Suprapubic skin (tissue), 4 donors: ENCODE measurements around the gene CYP3A5. TPM values are rescaled to one million over a fixed set of nuclear protein-coding genes. Genes with fewer than 3 reads are reported as not detected.

Source experiments
- DNase-seq, 2 donors: peaks; one replicate each; pipeline ENCODE4 v3.0.0-alpha.2; 2019; ENCODE audit warnings: low spot score in 2 of 2
- H3K27ac ChIP-seq: fragments of 200-600 bp; sonication (generic); one replicate; pipeline ENCODE4 v1.5.1; 2019
- H3K27me3 ChIP-seq: fragments of 200-600 bp; sonication (generic); one replicate; pipeline ENCODE4 v1.5.1; 2019
- H3K36me3 ChIP-seq: fragments of 200-600 bp; sonication (generic); one replicate; pipeline ENCODE4 v1.5.1; 2019
- H3K4me1 ChIP-seq: fragments of 200-600 bp; sonication (generic); one replicate; pipeline ENCODE4 v1.5.1; 2019
- H3K4me3 ChIP-seq: fragments of 200-600 bp; sonication (generic); one replicate; pipeline ENCODE4 v1.5.1; 2019; ENCODE audit warnings: mild to moderate bottlenecking
- H3K9me3 ChIP-seq: fragments of 200-600 bp; sonication (generic); one replicate; pipeline ENCODE4 v1.5.1; 2019
- CTCF ChIP-seq, 2 donors: fragments of 200-600 bp in 1 of 2; fragments of 450-650 bp in 1 of 2; sonication (generic) in 1 of 2; IDR thresholded peaks; one replicate each; pipeline ENCODE4 v1.5.1; 2016 to 2019; ENCODE audit warnings: antibody characterized with exemption in 2 of 2, mild to moderate bottlenecking in 1 of 2, moderate library complexity in 1 of 2
- EP300 ChIP-seq: sonication (generic); formaldehyde crosslinking; IDR thresholded peaks from one replicate; pipeline ENCODE4 v1.6.1; 2017; ENCODE audit warnings: antibody characterized with exemption
- POLR2A ChIP-seq, 2 donors: fragments of 450-650 bp; IDR thresholded peaks; one replicate each; pipeline ENCODE4 v1.6.1; 2017; ENCODE audit warnings: antibody characterized with exemption in 2 of 2, mild to moderate bottlenecking in 2 of 2, moderate library complexity in 2 of 2
- POLR2AphosphoS5 ChIP-seq, 3 donors: sonication (generic); formaldehyde crosslinking; IDR thresholded peaks; one replicate each; pipeline ENCODE4 v1.6.1; 2017; ENCODE audit warnings: antibody characterized with exemption in 3 of 3
- WGBS: methylation state at CpG from one replicate; pipeline ENCODE4 v1.1.5; 2018; 5-methylcytosine and 5-hydroxymethylcytosine counted together
- total RNA-seq, 4 donors: library from RNA; depleted of rRNA; stranded (reverse); fragments of >200 nt; gene quantifications; one replicate each; pipeline ENCODE4 v1.1.0, GENCODE V29; 2016

CYP3A5 gene
- total RNA-seq, 4 donors from 2014 or later, result 50.0 to 448 (median 92.1) TPM

GRCh38 chr7:99618726-99619125, 61.1 kb downstream of the CYP3A5 start:
- WGBS, result 79% methylated on average over 3 of the region's 3 CpGs

DNA sequence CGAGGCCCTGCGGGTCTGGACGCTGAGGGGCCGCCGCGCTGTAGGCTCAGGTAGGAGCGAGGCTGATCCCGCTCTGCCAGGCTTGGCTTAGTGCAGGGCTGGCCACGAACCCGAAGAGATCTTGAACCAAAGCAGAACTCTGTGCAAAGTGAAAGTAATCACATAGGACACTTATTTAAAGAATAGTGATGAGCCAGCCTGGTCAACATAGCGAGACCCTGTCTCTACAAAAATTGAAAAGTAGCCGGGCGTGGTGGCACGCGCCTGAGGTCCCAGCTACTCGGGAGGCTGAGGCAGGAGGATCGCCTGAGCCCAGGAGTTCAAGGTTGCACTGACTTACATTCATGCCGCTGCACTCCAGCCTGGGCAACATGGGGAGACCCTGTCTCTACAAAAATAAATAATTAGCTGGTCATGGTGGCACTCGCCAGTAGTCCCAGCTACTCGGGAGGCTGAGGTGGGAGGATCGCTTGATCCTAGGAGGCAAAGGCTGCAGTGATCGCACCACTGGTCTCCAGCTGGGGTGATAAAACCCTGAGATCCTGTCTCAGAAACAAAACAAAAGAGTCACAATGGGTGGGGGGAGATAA, 62.5 kb downstream of the CYP3A5 start:
- Histone ChIP-seq H3K4me3 (peak overlapping the region; percentile 75), H3K27me3 (no peaks in the 10 kb centered on the region), H3K9me3 (no peaks in the 10 kb centered on the region), H3K36me3 (peaks cover 39% of the 10 kb centered on the region), H3K4me1 (peaks cover 21% of the 10 kb centered on the region), H3K27ac (peak overlapping the region; percentile 73)
- TF ChIP-seq POLR2AphosphoS5 (IDR thresholded peaks at IDR 0.05), result no peak
- TF ChIP-seq CTCF (IDR thresholded peaks at IDR 0.05), result no peak
- TF ChIP-seq EP300, result no peak
- no peak for DNase-seq
- 38% methylated on average over 11 of the region's 22 CpGs for WGBS

More at GRCh38 chr7:99618726-99619125, 61.1 kb downstream of the CYP3A5 start:
- no peak for TF ChIP-seq POLR2AphosphoS5 (IDR thresholded peaks at IDR 0.05)
- no peak for TF ChIP-seq CTCF (IDR thresholded peaks at IDR 0.05)
- TF ChIP-seq POLR2A (IDR thresholded peaks at IDR 0.05), result no peak
- TF ChIP-seq EP300, result no peak
- Histone ChIP-seq H3K9me3 (no peaks in the 10 kb centered on the region), H3K27ac (no peak overlapping the region), H3K27me3 (no peaks in the 10 kb centered on the region), H3K4me3 (no peak overlapping the region), H3K4me1 (peaks cover 32% of the 10 kb centered on the region), H3K36me3 (peaks cover 54% of the 10 kb centered on the region)
- no peak for DNase-seq

- H3K36me3 ChIP-seq, result peaks cover 32% of the 10 kb centered on the region
- H3K27me3 ChIP-seq, result no peaks in the 10 kb centered on the region
- H3K4me3 ChIP-seq, result peak within 1 kb of the TSS; percentile 75
- DNase-seq, result peak; percentile 90 to 91
- no peak for TF ChIP-seq CTCF (IDR thresholded peaks at IDR 0.05)
- TF ChIP-seq POLR2A (IDR thresholded peaks at IDR 0.05), result peak in 1 of 2 donors; percentile 59
- TF ChIP-seq POLR2AphosphoS5 (IDR thresholded peaks at IDR 0.05), result peak in 2 of 3 donors; percentile 19 to 68
- under 1% methylated on average over 24 of the region's 60 CpGs for WGBS
- H3K4me1 ChIP-seq, result peaks cover 20% of the 10 kb centered on the region
- peak within 1 kb of the TSS; percentile 73 for H3K27ac ChIP-seq
- H3K9me3 ChIP-seq, result no peaks in the 10 kb centered on the region
These were observed 63.2 kb downstream of the CYP3A5 start, which contains the start of gene ZSCAN25 for GRCh38 chr7:99616359-99617191. Gene ZSCAN25, plus strand, starts transcription at chr7:99616946. Its CDS starts 2,661 bp downstream, at chr7:99619607.

DNA sequence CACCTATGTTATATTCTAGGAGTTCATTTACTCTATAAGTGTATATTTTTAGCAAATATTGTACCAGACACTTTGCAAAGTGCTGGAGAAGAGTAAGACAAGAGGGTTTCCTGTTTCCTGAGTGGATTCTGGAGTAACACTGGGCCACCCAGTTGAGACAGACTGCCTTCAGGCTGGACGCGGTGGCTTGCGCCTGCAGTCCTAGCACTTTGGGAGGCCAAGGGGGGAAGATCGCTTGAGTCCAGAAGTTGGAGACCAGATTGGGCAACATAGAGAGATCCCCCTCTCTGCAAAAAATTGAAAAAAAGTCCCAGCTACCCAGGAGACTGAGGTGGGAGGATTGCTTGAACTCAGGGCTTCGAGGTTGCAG, 63.8 kb downstream of the CYP3A5 start:
- H3K4me3 ChIP-seq, result peak overlapping the region; percentile 75
- DNase-seq, result no peak
- TF ChIP-seq CTCF (IDR thresholded peaks at IDR 0.05), result no peak
- TF ChIP-seq POLR2A (IDR thresholded peaks at IDR 0.05), result no peak
- TF ChIP-seq EP300, result no peak
- H3K27ac ChIP-seq, result no peak overlapping the region
- no peaks in the 10 kb centered on the region for H3K27me3 ChIP-seq
- peaks cover 20% of the 10 kb centered on the region for H3K4me1 ChIP-seq
- WGBS, result 84% methylated on average over 5 of the region's 5 CpGs
- no peaks in the 10 kb centered on the region for H3K9me3 ChIP-seq
- peaks cover 26% of the 10 kb centered on the region for H3K36me3 ChIP-seq

DNA sequence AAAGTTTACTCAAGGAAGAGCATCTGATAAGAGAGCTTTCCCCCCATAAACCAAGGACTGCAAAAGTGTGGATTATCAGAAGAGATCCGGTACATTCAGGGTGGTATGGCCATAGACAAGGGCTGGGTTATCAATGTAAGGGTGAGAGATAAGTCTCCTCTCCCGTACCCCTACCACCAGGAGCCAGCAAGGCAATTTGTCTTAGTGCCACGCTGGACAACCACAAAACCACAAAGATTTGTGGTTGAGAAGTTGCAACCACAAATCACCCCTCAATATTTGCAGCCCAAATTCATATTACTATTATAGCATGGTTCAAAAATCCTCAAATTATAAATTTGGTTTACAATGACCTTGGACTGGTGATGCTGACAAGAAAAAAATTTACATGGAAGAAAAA, 65.3 kb downstream of the CYP3A5 start:
- no peak overlapping the region for H3K4me3 ChIP-seq
- peaks cover 20% of the 10 kb centered on the region for H3K4me1 ChIP-seq
- H3K27me3 ChIP-seq, result no peaks in the 10 kb centered on the region
- H3K27ac ChIP-seq, result no peak overlapping the region
- TF ChIP-seq EP300 (no peak), POLR2A (IDR thresholded peaks at IDR 0.05) (no peak), CTCF (IDR thresholded peaks at IDR 0.05) (no peak), POLR2AphosphoS5 (IDR thresholded peaks at IDR 0.05) (no peak)
- 68% methylated on average over 3 of the region's 3 CpGs for WGBS
- no peak for DNase-seq
- H3K9me3 ChIP-seq, result no peaks in the 10 kb centered on the region
- H3K36me3 ChIP-seq, result peaks cover 11% of the 10 kb centered on the region
